HG02973 (cell line): Measurements from ENCODE around the gene TMEM131.
"Not testable (repeated sequence)": the region's sequence is repeated elsewhere in the genome, so short reads cannot be mapped to it uniquely, and the experiment has no call there.

Experiments
- ATAC-seq: cut with Tn5 transposase; IDR thresholded peaks from one replicate; pipeline ENCODE4 v1.9.1; 2021; ENCODE audit warnings: moderate library complexity; ENCODE audit not compliant: unreplicated experiment

TMEM131 gene, protein sequence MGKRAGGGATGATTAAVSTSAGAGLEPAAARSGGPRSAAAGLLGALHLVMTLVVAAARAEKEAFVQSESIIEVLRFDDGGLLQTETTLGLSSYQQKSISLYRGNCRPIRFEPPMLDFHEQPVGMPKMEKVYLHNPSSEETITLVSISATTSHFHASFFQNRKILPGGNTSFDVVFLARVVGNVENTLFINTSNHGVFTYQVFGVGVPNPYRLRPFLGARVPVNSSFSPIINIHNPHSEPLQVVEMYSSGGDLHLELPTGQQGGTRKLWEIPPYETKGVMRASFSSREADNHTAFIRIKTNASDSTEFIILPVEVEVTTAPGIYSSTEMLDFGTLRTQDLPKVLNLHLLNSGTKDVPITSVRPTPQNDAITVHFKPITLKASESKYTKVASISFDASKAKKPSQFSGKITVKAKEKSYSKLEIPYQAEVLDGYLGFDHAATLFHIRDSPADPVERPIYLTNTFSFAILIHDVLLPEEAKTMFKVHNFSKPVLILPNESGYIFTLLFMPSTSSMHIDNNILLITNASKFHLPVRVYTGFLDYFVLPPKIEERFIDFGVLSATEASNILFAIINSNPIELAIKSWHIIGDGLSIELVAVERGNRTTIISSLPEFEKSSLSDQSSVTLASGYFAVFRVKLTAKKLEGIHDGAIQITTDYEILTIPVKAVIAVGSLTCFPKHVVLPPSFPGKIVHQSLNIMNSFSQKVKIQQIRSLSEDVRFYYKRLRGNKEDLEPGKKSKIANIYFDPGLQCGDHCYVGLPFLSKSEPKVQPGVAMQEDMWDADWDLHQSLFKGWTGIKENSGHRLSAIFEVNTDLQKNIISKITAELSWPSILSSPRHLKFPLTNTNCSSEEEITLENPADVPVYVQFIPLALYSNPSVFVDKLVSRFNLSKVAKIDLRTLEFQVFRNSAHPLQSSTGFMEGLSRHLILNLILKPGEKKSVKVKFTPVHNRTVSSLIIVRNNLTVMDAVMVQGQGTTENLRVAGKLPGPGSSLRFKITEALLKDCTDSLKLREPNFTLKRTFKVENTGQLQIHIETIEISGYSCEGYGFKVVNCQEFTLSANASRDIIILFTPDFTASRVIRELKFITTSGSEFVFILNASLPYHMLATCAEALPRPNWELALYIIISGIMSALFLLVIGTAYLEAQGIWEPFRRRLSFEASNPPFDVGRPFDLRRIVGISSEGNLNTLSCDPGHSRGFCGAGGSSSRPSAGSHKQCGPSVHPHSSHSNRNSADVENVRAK (N-terminal part only)

DNA sequence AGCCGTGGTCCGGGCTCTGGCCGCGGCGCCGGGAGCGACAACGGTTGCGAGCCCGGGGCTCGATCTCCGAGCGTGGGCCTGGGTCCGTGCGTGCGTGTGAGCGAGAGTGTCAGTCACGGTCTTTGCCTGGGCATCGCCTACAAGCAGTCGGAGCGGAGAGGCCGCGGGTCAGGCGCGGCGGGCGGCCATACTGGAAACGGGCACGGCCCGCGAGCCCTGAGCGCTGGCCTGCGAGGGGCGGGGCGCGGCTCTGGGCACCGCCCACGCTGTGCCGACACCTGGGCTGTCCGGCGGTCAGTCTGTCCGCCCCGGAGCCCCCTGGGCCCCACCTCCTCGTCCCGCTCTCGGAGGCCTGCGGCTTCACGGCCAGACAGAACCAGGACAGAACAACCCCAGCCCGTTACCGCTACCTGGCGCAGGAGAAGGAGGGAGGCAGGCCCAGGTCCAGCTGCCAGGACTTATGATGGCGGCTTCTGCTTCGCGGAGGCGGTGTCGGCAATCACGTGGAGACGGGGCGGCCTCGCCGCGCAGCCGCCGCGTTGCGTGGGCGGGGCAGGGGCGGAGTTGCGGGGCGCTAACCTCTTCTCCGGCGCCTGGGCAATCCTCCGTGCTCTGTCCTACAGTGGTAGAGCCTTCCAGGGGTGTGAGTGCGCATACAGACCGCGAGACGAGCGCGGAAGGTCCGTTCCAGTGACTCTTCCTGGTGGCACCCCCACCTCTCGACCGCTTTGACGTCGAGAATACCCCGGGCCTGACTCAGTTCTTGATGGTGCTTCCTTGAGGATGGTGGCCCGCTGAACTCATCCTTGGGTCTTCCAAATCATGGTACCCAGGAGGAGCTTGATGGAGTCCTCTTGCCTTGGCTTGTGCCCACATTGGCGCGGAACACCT lies at the start of gene TMEM131:
TMEM131 (minus strand) TSS at position 215 of the 891 bp plus-strand sequence. CDS start 286 bp downstream, outside the sequence.
- peak; percentile 65 for ATAC-seq

DNA sequence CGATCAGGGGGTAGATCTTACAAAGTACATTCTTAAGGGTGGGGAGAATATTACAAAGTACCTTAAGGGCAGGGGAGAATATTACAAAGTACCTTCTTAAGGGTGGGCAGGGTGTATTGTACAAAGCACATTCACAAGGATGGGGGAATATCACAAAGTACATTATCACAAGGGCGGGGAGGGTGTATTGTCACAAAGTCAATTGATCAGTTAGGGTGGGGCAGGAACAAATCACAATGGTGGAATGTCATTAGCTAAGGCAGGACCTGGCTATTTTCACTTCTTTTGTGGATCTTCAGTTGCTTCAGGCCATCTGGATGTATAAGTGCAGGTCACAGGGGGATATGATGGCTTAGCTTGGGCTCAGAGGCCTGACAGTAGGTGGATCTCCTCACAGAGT lies 49.0 kb upstream of the TMEM131 start:
- not testable (repeated sequence) for ATAC-seq

DNA sequence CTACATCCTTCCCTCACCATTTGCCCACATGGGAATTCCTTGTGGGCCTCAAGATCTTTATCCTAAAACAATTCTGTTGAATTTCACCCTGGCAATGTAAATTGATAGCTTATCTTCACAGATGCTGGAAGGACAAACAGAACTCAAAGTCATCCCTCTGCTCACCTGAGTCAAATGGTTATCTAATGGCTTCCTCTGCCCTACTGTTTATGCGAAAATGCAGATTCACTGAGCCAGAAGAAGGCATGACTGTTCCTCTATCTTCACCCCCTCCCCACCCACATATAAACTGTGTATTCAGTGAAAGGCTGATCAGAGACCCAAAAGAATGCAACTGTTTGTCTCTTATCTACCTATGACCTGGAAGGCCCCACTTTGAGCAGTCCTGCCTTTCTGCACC lies 47.4 kb upstream of the TMEM131 start:
- ATAC-seq: no peak

DNA sequence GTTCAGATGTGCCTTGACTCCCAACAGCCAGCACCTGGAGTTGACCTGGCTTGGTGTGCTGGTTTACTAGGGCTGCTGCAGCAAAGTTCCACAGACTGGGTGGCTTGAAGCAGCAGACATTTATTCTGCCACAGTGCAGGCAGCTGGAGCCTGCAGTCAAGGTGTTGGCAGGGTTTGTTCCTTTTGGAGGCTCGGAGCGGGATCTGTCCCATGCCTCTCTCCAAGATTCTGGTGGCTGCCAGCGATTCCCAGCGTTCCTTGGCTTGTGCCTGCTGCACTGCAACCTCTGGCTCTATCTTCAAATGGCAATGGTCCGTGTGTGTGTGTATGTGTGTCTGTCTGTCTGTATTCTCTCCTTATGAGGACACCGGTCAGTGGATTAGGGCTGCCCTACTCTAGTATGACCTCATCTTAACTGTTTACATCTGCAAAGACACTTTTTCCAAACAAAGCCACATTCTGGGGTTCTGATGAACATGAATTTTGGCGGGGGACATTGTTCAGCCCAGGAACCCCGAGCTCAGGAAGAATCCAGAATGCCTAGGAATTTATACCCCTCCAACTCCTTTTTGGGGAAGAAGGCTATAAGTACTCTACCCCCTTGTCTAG lies 44.7 kb upstream of the TMEM131 start:
- ATAC-seq: no peak

DNA sequence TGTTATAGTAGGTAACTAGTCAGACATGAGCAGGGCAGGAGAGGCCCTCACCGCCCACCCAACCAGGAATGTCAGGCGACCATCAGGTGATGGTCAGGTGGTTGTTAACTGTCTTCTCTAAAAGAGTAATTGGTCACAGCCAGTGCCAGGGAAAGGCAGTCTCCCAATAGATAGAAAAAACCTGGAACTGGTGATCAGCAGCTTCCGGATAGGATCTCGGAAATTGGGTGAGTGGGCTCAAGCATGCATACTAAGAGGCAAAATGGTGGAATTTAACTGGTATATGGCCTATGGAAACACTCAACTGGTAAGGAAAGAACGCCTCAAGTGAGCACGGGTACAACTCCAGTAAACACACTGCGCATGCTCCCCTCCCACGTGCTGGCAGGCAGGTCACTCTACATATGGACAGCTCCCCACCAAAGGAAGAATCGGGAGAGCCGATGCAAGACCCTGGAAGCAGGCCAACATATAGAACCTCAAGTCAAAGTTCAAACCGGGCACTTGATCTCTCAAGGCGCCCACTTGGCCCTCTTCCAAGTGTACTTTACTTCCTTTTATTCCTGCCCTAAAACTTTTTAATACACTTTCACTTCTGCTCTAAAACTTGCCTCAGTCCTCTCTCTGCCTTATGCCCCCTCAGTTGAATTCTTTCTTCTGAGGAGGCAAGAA lies 43.5 kb upstream of the TMEM131 start:
- no peak for ATAC-seq

DNA sequence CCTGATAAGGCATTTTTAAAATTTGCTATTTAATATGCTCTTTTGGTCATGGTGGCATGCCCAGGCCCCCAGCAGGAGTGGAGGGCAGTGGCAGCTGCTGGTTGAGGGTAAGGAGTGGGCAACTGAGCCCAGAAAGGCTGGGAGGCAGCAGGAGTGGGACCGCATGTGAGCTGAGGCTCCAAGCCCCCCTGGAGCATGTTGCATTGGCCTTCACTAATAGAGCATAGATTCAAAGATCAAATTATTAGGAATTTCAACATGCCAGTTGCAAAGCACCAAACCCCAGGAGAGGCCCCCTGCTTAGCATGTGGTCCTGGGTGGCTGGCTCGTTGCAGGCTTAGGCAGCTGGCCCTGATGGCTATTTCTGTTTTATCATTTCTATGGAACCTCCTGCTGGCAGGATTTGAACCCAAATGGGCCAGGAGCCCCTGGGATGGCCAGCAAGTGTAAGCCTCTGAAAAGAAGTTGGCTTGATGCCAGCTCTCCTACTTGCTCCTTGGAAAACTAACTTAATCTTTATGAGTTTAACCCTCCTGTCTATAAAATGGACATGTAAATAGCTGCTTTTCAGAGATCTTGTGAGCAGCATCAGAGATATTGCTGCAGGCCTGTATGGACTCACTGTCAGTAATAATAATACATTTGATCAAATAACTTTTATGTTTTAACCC lies 42.1 kb upstream of the TMEM131 start:
- no peak for ATAC-seq

DNA sequence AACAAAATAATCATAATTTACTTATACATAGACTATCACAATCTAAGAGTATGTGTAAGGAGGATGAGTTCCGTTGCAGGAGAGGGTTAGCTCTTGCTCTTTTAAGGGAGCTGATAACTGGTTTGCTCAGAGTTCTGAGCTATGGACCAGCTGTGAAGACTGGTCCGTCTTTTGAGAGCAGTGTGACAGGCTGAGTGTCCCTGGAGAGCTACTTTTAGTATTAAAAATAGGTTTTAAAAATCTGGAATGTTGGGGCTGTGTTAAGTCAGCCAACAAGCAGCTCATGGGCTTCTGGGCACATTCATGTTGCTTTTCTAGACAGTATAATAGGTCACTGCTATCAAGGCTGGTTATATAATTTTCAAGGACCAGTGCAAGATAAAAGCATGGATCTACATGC lies 41.5 kb upstream of the TMEM131 start:
- ATAC-seq: no peak

DNA sequence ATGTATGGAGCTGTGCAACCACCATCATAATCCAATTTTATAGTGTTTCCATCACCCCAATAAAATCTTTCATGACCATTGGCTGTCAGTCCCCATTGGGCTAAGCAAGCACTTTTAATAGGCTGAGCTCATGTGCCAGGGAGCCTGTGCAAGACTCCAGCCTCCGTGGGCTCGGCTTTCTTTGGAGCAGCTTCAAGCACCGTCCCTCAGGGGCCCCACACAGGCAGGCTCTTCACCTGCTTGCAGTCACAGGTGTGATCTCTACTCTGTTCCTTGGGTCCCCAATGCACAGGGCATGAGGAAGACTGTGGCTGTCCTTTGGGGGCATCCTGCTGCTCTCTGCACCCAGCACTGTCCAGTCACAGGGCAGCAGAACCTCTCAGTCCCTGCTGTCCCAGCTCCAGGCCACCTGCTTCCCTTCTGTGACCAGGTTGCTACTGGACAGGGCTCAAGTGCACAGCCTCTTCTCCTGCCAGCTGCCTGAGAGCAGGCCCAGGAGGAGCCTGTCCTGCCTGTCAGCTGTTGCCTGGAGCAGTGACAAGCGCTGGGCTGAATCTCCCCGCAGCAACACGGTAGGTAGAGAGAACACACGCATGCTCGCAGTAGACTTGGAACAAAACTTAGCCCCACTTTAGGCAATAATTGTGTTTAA lies 40.7 kb upstream of the TMEM131 start:
- ATAC-seq: no peak

DNA sequence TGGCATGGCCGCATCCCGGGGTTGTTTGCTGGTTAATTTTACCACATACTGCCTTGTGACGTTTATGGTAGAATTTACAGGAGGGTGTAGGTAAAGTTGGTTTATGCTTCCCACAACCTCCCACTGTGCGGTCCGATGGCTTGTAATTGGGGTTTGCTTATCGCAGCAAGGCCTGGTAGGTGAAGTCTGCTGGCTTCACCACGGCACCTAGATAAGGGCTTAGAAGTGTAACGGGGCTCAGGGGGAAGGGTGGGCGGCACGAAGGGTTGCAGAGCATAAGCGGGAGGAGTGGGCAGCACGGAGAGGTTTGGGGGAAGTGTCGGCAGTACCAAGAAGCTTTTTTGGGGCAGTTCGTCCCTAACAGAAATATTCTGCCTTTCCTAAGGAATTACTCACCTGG lies 39.0 kb upstream of the TMEM131 start:
- no peak for ATAC-seq

DNA sequence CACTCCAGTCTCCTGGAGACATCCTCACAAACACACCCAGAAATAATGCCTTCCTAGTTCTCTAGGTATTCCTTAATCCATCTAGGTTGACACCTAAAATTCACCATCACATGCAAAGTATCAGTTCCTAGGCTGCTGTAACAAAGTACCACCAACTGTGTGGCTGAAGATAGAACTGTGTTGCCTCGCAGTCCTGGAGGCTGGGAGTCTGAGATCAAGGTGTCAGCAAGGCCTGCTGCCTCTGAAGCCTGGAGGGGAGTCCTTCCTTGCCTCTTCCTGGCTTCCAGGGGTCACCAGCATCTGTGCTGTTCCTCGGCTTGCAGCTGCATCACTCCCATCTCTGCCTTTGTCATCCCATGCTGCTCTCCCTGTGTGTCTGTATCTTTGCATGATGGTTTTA lies 36.3 kb upstream of the TMEM131 start:
- no peak for ATAC-seq

DNA sequence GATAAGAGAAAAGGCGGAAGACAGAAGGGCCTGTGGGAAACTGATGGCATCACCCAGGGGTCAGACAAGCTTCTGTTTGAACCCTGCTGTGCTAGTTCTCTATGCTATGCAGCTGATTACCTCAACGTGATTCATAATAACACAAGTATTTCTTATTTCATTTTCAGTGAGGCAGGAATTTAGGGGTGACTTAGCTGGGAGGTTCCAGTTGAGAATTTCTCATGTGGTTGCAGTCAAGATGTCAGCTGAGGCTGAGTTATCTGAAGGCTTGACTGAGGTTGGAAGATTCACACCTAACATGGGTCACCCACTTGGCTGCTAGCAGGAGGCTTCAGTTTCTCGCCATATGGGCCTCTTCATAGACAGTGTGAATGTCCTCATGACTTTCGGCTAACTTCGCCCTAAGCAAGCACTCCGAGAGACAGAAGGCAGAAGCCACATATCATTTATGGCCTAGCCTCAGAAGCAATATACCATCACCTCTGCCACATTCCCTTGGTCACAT lies 34.0 kb upstream of the TMEM131 start:
- ATAC-seq: no peak

DNA sequence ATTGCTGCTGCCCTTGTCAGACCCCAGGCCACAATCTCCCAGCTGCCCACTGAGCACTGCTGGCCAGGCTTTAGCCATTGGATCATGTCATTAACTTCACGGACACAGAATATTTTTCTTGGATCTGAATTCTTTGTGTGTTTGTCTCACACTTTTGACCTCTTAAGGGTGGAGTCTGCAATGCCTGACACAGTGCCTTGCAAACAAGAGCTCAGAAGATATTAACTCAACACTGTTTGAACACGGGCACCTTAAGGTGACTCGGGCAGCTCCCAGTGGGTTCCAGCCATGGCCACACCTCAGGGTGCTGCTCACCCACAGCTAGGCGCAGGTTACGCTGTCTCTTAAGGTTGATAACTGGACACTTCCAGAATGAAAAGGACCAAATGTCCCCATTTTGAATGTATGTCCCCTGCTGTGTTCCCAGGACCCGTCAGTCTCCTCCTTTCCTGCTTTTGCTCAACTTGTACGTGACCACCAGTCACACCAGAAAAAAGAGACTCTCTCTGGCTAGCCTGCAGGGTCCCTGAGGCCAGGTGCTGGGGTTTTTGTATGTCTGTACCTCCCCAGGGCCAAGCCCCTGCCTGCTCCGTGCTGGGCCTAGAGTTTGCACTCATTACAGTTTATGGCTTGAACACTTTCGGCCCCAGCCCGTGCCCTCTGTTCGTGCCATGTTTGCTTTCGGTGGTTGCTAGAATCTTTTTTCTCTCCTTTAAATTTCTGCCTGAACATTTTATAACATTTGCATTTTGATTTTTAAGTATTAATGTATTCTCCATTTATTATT lies 33.4 kb upstream of the TMEM131 start:
- no peak for ATAC-seq

DNA sequence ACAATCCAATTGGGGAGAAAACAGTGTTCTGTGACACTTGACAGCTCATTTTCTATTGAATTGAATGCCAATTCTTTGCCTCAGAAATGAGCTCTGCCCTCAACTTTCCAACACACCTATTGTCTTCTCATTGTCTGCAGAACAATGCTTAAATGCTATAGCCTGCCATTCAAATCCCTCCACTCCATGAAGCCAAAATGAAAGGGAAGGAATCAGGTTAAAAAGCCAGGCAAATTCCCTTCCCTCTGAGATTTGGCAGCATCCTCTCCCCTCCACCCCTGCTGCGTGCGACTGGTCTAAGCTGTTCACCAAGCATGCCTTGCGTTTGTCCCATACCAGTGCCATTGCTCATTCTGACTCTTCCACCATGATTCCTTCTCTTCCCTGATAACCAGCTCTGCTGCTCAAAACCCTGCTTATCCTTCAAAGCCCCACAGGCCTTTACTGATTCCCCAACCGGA lies 32.4 kb upstream of the TMEM131 start:
- no peak for ATAC-seq

DNA sequence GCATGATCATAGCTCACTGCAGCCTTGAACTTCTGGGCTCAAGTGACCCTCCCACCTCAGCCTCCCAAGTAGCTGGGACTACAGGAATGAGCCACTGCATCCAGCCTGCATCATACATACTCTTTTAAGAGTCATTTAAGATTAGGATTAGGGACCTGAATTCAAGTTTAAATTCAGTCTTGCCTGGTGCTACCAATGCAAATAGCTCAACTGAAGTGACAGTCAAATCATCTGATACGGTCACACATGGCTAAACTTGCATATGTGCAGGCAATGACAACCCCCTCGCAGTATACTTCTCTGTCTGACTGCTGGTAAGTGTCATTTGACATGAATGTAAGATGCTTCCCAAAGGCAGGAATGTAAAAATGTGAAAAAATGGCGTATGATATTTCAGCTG lies 31.8 kb upstream of the TMEM131 start:
- ATAC-seq: peak; percentile 17

DNA sequence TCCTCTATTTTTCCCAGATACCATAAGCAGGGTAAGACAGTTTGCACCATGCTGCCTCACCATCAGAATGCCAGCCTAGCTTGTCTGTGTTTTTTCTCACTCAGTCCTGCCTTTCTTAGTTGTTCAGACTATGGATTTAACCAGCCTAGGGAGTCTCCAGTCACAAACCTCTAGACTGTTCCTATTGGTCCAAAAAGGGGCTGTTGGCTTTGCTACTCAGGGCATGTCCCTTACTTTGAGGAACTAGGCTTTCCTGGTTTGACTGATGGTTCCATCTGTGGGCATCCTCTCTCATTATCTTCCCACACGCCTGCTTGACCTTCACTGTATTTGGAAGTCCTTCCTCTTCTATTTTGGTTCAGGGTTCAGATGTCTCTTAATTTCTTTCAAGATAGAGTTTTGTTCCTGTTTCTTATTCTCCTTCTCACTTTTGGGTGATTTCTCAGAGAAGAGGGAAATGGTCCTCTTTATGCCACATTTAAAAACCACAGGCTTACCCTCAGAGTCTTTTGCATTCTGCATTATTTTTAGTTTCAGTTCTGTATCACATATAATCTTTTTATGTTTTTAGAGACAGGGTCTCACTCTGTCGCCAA lies 31.3 kb upstream of the TMEM131 start:
- peak; percentile 84 for ATAC-seq

DNA sequence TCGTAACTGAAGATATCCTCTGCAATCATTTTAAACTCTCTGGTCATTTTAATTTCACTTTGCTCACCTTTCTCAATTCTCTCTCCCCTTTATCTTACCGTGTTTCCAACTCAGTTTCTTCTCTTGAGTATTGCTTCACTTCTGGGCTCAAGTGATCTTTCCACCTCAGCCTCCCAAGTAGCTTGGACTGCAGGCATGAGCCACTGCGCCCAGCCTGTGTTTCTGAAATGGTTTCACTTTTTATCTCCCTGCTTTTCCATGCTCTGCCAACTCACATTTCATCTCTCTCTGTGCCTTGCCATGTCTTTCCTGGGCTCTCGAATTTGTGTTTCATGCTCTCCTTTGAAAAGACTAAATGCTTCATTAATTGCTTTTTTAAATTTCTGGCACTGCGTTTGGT lies 30.5 kb upstream of the TMEM131 start:
- no peak for ATAC-seq
